ENCODE data around the gene CZIB. TPM values are rescaled to one million over a fixed set of nuclear protein-coding genes. Genes with fewer than 3 reads are reported as not detected.
"Not testable (repeated sequence)": the region's sequence is repeated elsewhere in the genome, so short reads cannot be mapped to it uniquely, and the experiment has no call there.

Gene CZIB
- total RNA-seq, 1 donor from 2014 or later: 60.2 TPM

- intact Hi-C loops (cut with DNase I): no loop called here
- Histone ChIP-seq H3K4me3 (no peak overlapping the region), H3K9me3 (no peaks in the 10 kb centered on the region), H3K4me1 (peaks cover 14% of the 10 kb centered on the region), H3K27me3 (ENCODE audit: low read depth) (no peaks in the 10 kb centered on the region), H3K27ac (no peak overlapping the region), H3K36me3 (no peaks in the 10 kb centered on the region)
- ATAC-seq (no peak), DNase-seq (no peak)
- TF ChIP-seq, protein P1, sequence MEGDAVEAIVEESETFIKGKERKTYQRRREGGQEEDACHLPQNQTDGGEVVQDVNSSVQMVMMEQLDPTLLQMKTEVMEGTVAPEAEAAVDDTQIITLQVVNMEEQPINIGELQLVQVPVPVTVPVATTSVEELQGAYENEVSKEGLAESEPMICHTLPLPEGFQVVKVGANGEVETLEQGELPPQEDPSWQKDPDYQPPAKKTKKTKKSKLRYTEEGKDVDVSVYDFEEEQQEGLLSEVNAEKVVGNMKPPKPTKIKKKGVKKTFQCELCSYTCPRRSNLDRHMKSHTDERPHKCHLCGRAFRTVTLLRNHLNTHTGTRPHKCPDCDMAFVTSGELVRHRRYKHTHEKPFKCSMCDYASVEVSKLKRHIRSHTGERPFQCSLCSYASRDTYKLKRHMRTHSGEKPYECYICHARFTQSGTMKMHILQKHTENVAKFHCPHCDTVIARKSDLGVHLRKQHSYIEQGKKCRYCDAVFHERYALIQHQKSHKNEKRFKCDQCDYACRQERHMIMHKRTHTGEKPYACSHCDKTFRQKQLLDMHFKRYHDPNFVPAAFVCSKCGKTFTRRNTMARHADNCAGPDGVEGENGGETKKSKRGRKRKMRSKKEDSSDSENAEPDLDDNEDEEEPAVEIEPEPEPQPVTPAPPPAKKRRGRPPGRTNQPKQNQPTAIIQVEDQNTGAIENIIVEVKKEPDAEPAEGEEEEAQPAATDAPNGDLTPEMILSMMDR (IDR thresholded peaks at IDR 0.05): no peak
Measured at GRCh38 chr1:53186533-53186932, 33.9 kb downstream of the CZIB start.

DNA sequence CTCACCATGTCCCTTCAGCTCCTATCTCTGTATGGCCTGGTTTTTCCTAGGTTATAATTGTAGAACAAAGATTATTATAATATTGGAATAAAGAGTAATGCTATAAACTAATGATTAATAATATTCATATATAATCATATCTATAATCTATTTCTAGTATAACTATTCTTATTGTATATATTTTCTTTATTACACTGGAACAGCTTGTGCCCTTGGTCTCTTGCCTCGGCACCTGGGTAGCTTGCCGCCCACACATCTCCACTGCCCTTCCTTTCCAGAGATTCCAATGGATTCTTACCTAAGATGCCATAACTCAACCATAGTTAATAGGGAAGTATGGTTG is 34.5 kb downstream of the CZIB start:
- H3K27ac ChIP-seq; H3K9me3 ChIP-seq; H3K36me3 ChIP-seq; H3K4me3 ChIP-seq; H3K27me3 ChIP-seq (ENCODE audit: low read depth); ATAC-seq; DNase-seq; intact Hi-C loops (cut with DNase I): not testable (repeated sequence)
- peaks cover 14% of the 10 kb centered on the region for H3K4me1 ChIP-seq

- Histone ChIP-seq H3K27me3 (ENCODE audit: low read depth) (no peaks in the 10 kb centered on the region), H3K27ac (peak overlapping the region; percentile 58), H3K4me3 (no peak overlapping the region), H3K36me3 (no peaks in the 10 kb centered on the region), H3K9me3 (no peaks in the 10 kb centered on the region), H3K4me1 (peaks cover 14% of the 10 kb centered on the region)
- intact Hi-C loops (cut with DNase I): no loop called here
- ATAC-seq (peak; percentile 34 to 71), DNase-seq (no peak)
- TF ChIP-seq, protein P1 (IDR thresholded peaks at IDR 0.05): no peak
Measured at GRCh38 chr1:53183095-53183990, 37.1 kb downstream of the CZIB start.

- Histone ChIP-seq H3K36me3 (no peaks in the 10 kb centered on the region), H3K4me3 (no peak overlapping the region), H3K27me3 (ENCODE audit: low read depth) (no peaks in the 10 kb centered on the region), H3K27ac (peak overlapping the region; percentile 58), H3K9me3 (no peaks in the 10 kb centered on the region), H3K4me1 (peaks cover 14% of the 10 kb centered on the region)
- TF ChIP-seq, protein P1 (IDR thresholded peaks at IDR 0.05): no peak
- DNase-seq (no peak), ATAC-seq (no peak)
- intact Hi-C loops (cut with DNase I): no loop called here
Measured at GRCh38 chr1:53182716-53183094, 37.7 kb downstream of the CZIB start.

GRCh38 chr1:53182111-53182593 is 38.3 kb downstream of the CZIB start:
- no peak overlapping the region for H3K4me3 ChIP-seq
- no peaks in the 10 kb centered on the region for H3K36me3 ChIP-seq
- TF ChIP-seq, protein P1 (IDR thresholded peaks at IDR 0.05): peak; percentile 92
- peak overlapping the region; percentile 58 for H3K27ac ChIP-seq
- no peaks in the 10 kb centered on the region for H3K27me3 ChIP-seq (ENCODE audit: low read depth)
- H3K9me3 ChIP-seq: no peaks in the 10 kb centered on the region
- H3K4me1 ChIP-seq: peaks cover 19% of the 10 kb centered on the region
- intact Hi-C loops (cut with DNase I): no loop called here
- DNase-seq (peak; percentile 90), ATAC-seq (peak; percentile 70 to 80)

- Histone ChIP-seq H3K9me3 (no peaks in the 10 kb centered on the region), H3K27ac (no peak overlapping the region), H3K4me1 (peaks cover 31% of the 10 kb centered on the region), H3K4me3 (no peak overlapping the region), H3K27me3 (ENCODE audit: low read depth) (no peaks in the 10 kb centered on the region), H3K36me3 (no peaks in the 10 kb centered on the region)
- TF ChIP-seq, protein P1 (IDR thresholded peaks at IDR 0.05): no peak
- no peak for DNase-seq
- intact Hi-C loops (cut with DNase I): no loop called here
- no peak for ATAC-seq
Measured at GRCh38 chr1:53180951-53181350, 39.5 kb downstream of the CZIB start.
